Panc1 (cell line): Measurements from ENCODE around the gene CFAP20DC. TPM values are rescaled to one million over a fixed set of nuclear protein-coding genes. Genes with fewer than 3 reads are reported as not detected.

Experiments used
- ATAC-seq: fragments of 200-7000 bp; cut with Tn5 transposase; 2 replicates; pipeline ENCODE4 v1.9.1; 2020; ENCODE audit warnings: mild to moderate bottlenecking, moderate library complexity
- BruUV-seq: library from RNA; stranded (reverse); fragments of 400-500 nt; replicated peaks from 2 replicates; lab custom pipeline; 2021; lab: Mats Ljungman, UMichigan
- CTCF ChIA-PET: fragments of 300-600 bp; sonication (Branson Sonifier 250); formaldehyde crosslinking; loops from one replicate; lab custom pipeline; 2022; ENCODE audit warnings: antibody characterized with exemption; lab: Charles Lee
- POLR2A ChIA-PET: fragments of 300-600 bp; sonication (Branson Sonifier 250); formaldehyde crosslinking; loops from one replicate; lab custom pipeline; 2022; ENCODE audit warnings: antibody characterized with exemption; lab: Charles Lee
- DNase-seq: peaks from one replicate; pipeline ENCODE4 v3.0.0-alpha.2; 2010; ENCODE audit warnings: low read depth, low spot score
- H3K27ac ChIP-seq: 2 replicates; pipeline ENCODE4 v1.5.1; 2011; ENCODE audit warnings: mild to moderate bottlenecking, low read length, inconsistent platforms
- H3K27me3 ChIP-seq: fragments of 200-500 bp; sonication (Bioruptor generic); 2 replicates; pipeline ENCODE4 v1.6.0; 2014; ENCODE audit warnings: low read length, inconsistent platforms; ENCODE audit not compliant: control insufficient read depth, insufficient read depth
- H3K36me3 ChIP-seq: fragments of 200-500 bp; sonication (Bioruptor generic); 2 replicates; pipeline ENCODE4 v1.5.1; 2014; ENCODE audit warnings: inconsistent platforms, mild to moderate bottlenecking, low read length, moderate library complexity; ENCODE audit not compliant: control insufficient read depth, insufficient read depth
- H3K4me1 ChIP-seq: 2 replicates; pipeline ENCODE4 v1.5.1; 2011; ENCODE audit warnings: inconsistent platforms, mild to moderate bottlenecking, low read length, moderate library complexity; ENCODE audit not compliant: control insufficient read depth, insufficient read depth
- H3K4me3 ChIP-seq, 2 experiments: 2 replicates each; pipeline ENCODE4 v1.5.1; 2011 to 2012; ENCODE audit warnings: low read depth in 2 of 2, low read length in 2 of 2, mild to moderate bottlenecking in 2 of 2, inconsistent platforms in 1 of 2, moderate library complexity in 1 of 2
- H3K9me3 ChIP-seq: fragments of 200-500 bp; sonication (Bioruptor generic); 2 replicates; pipeline ENCODE4 v1.5.1; 2014; ENCODE audit warnings: low read depth, mild to moderate bottlenecking, inconsistent platforms, low read length, moderate library complexity; ENCODE audit not compliant: control insufficient read depth, insufficient read depth
- POLR2AphosphoS5 ChIP-seq: IDR thresholded peaks from 2 replicates; pipeline ENCODE4 v1.6.1; 2012; ENCODE audit warnings: mild to moderate bottlenecking, low read depth, low read length, moderate library complexity
- SIN3A ChIP-seq: IDR thresholded peaks from 2 replicates; pipeline ENCODE4 v1.6.1; 2012; ENCODE audit warnings: low read depth, mild to moderate bottlenecking, low read length, moderate library complexity, borderline replicate concordance; ENCODE audit not compliant: insufficient read depth
- TCF7L2 ChIP-seq: IDR thresholded peaks from 2 replicates; pipeline ENCODE4 v1.6.1; 2011; ENCODE audit warnings: mild to moderate bottlenecking, low read depth, low read length, inconsistent platforms
- in situ Hi-C: cut with HindIII; loops from 2 replicates; pipeline ENCODE4 v1.10.0; 2016; ENCODE audit warnings: low sequenced_read_pairs, low pct_unique_long_range_greater_than_20kb
- intact Hi-C: fragments of 100-400 bp; cut with micrococcal nuclease; formaldehyde crosslinking; loops from one replicate; pipeline ENCODE4 v1.10.0; 2022; ENCODE audit not compliant: unreplicated experiment
- total RNA-seq: library from RNA; stranded (reverse); gene quantifications from one replicate; pipeline ENCODE4 v1.2.1, GENCODE V29; 2021; ENCODE audit not compliant: unreplicated experiment
- TF ChIP-seq, protein P1 (sequence below), 2 experiments: IDR thresholded peaks; 2 replicates each; pipeline ENCODE4 v1.6.1; 2011 to 2012; ENCODE audit warnings: low read depth in 2 of 2, control low read depth in 1 of 2, low read length in 1 of 2, mild to moderate bottlenecking in 1 of 2, moderate library complexity in 1 of 2; ENCODE audit not compliant: insufficient read depth in 1 of 2
- TF ChIP-seq, protein P2 (sequence below): fragments of 450-650 bp; IDR thresholded peaks from 2 replicates; pipeline ENCODE4 v1.5.1; 2017; ENCODE audit warnings: mild to moderate bottlenecking

CFAP20DC gene
- total RNA-seq, 1 experiment from 2014 or later = 4.0 TPM

GRCh38 chr3:58874248-58874741 is 175.5 kb downstream of the CFAP20DC start:
- H3K27me3 ChIP-seq = no peaks in the 10 kb centered on the region
- no peak overlapping the region for H3K27ac ChIP-seq
- in situ Hi-C loops = no loop called here
- DNase-seq (no peak), ATAC-seq (no peak)
- ChIA-PET POLR2A (no interaction called here), CTCF (no interaction called here)
- no peak for TF ChIP-seq SIN3A
- TF ChIP-seq, protein P1, sequence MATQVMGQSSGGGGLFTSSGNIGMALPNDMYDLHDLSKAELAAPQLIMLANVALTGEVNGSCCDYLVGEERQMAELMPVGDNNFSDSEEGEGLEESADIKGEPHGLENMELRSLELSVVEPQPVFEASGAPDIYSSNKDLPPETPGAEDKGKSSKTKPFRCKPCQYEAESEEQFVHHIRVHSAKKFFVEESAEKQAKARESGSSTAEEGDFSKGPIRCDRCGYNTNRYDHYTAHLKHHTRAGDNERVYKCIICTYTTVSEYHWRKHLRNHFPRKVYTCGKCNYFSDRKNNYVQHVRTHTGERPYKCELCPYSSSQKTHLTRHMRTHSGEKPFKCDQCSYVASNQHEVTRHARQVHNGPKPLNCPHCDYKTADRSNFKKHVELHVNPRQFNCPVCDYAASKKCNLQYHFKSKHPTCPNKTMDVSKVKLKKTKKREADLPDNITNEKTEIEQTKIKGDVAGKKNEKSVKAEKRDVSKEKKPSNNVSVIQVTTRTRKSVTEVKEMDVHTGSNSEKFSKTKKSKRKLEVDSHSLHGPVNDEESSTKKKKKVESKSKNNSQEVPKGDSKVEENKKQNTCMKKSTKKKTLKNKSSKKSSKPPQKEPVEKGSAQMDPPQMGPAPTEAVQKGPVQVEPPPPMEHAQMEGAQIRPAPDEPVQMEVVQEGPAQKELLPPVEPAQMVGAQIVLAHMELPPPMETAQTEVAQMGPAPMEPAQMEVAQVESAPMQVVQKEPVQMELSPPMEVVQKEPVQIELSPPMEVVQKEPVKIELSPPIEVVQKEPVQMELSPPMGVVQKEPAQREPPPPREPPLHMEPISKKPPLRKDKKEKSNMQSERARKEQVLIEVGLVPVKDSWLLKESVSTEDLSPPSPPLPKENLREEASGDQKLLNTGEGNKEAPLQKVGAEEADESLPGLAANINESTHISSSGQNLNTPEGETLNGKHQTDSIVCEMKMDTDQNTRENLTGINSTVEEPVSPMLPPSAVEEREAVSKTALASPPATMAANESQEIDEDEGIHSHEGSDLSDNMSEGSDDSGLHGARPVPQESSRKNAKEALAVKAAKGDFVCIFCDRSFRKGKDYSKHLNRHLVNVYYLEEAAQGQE (IDR thresholded peaks at IDR 0.05; ENCODE audit: insufficient read depth in 1 of 2, low read depth in 2 of 2, low read length in 1 of 2) = no peak
- TF ChIP-seq TCF7L2 = no peak
- TF ChIP-seq, protein P2, sequence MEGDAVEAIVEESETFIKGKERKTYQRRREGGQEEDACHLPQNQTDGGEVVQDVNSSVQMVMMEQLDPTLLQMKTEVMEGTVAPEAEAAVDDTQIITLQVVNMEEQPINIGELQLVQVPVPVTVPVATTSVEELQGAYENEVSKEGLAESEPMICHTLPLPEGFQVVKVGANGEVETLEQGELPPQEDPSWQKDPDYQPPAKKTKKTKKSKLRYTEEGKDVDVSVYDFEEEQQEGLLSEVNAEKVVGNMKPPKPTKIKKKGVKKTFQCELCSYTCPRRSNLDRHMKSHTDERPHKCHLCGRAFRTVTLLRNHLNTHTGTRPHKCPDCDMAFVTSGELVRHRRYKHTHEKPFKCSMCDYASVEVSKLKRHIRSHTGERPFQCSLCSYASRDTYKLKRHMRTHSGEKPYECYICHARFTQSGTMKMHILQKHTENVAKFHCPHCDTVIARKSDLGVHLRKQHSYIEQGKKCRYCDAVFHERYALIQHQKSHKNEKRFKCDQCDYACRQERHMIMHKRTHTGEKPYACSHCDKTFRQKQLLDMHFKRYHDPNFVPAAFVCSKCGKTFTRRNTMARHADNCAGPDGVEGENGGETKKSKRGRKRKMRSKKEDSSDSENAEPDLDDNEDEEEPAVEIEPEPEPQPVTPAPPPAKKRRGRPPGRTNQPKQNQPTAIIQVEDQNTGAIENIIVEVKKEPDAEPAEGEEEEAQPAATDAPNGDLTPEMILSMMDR = no peak
- TF ChIP-seq POLR2AphosphoS5 = no peak
- no peaks in the 10 kb centered on the region for H3K36me3 ChIP-seq
- intact Hi-C loops = no loop called here
- BruUV-seq = no TSS peak
- no peaks in the 10 kb centered on the region for H3K4me1 ChIP-seq
- no peaks in the 10 kb centered on the region for H3K9me3 ChIP-seq
- no peak overlapping the region for H3K4me3 ChIP-seq

GRCh38 chr3:58868097-58868779 is 181.6 kb downstream of the CFAP20DC start:
- H3K36me3 ChIP-seq = no peaks in the 10 kb centered on the region
- no peak overlapping the region for H3K4me3 ChIP-seq
- POLR2A ChIA-PET = no interaction called here
- H3K27me3 ChIP-seq = no peaks in the 10 kb centered on the region
- in situ Hi-C loops = no loop called here
- TF ChIP-seq, protein P1 (IDR thresholded peaks at IDR 0.05; ENCODE audit: insufficient read depth in 1 of 2, low read depth in 2 of 2, low read length in 1 of 2) = no peak
- TF ChIP-seq, protein P2 = no peak
- TF ChIP-seq SIN3A = no peak
- TF ChIP-seq POLR2AphosphoS5 = no peak
- H3K9me3 ChIP-seq = no peaks in the 10 kb centered on the region
- no peak overlapping the region for H3K27ac ChIP-seq
- DNase-seq (no peak), ATAC-seq (no peak)
- CTCF ChIA-PET = no interaction called here
- no peaks in the 10 kb centered on the region for H3K4me1 ChIP-seq
- no TSS peak for BruUV-seq
- intact Hi-C loops = no loop called here
